Epidermal melanocyte (primary cell): ENCODE data around the gene SPATA9.
"Not testable (repeated sequence)": the region's sequence is repeated elsewhere in the genome, so short reads cannot be mapped to it uniquely, and the experiment has no call there.

Experiments
- DNase-seq: peaks from one replicate; pipeline ENCODE4 v3.0.0; 2011; ENCODE audit warnings: low spot score; ENCODE audit not compliant: insufficient read length

Gene SPATA9

GRCh38 chr5:95717439-95717838 lies 34.6 kb upstream of the SPATA9 start:
- DNase-seq = no peak

GRCh38 chr5:95715799-95716461 lies 33.1 kb upstream of the SPATA9 start:
- DNase-seq = no peak

- DNase-seq = no peak
Observed at GRCh38 chr5:95713960-95714710, 31.3 kb upstream of the SPATA9 start.

DNA sequence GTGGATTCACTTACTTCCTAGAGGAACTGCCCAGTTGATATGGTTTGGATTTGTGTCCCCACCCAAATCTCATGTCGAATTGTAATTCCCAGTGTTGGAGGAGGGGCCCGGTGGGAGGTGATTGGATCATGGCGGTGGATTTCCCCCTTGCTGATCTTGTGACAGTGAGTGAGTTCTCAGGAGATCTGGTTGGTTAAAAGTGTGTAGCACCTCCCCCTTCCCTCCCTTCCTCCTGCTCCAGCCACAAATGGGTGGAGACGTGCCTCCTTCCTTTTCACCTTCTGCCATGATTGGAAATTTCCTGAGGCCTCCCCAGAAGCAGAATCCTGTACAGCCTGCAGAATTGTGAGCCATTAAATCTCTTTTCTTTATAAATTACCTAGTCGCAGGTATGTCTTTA lies 30.5 kb upstream of the SPATA9 start:
- DNase-seq = not testable (repeated sequence)

DNA sequence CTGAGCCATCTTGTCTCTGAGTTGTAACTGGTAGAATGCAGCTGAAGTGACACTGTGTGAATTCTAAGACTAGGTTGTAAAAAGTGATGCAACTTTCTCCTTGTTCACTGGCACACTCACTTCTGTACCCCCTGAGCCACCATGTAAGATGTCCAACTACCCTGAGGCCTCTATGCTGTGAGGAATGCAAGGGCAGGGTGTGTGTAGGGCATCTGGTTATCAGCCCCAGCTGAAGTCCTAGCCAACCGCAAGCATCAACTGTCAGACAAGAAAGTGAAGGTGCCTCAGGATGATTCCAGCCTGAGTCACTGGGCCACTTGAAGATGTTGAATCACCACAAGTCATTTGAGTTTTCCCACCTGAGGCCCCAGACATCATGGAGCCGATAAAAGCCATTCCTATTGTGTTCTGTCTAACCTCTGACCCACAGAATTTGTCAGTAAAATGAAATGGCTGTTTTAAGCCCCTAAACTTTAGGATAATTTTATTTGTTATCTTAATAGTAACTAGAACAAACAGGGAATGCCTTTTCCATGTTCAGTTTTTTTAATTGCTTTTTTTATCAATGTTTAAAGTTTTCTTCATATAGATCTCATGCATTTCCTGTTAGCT lies 29.7 kb upstream of the SPATA9 start:
- DNase-seq = no peak

- no peak for DNase-seq
Observed at GRCh38 chr5:95711501-95712346, 28.9 kb upstream of the SPATA9 start.

DNA sequence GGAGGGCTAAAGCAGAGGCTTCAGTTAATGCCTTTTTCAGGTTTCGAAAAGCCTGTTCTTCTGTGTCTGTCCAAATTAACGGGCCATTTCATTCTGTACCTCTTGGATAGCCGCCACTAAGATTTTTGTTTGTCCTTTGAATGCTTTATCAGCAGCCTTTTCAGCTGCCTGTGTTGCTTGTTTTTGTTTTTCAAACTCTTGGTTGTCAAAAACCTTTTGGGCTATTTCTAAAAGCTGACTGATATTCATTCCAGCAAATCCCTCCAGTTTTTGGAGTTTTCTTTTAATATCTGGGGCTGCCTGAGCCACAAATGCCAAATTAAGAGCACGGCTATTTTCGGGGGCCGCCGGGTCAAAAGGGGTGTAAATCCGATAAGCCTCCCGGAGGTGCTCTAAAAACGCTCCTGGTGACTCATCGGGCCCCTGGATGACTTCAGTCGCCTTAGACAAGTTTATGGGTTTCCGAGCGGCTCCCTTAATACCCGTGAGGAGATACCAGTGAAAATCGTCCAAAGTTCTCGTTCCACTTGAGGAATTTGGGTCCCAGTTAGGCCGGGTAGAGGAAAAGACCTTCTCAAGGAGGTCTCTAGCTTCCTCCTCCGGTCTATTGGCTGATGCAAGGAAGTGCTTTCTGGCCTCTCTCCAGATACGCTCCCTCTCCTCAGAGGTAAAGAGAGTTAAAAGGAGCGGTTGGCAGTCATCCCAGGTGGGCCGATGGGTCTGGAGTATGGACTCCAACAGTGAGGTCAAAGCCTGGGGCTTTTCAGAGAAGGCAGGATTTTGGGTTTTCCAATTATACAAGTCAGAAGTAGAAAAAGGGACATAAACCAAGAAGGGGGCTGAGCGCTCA lies 28.1 kb upstream of the SPATA9 start:
- DNase-seq = not testable (repeated sequence)

DNA sequence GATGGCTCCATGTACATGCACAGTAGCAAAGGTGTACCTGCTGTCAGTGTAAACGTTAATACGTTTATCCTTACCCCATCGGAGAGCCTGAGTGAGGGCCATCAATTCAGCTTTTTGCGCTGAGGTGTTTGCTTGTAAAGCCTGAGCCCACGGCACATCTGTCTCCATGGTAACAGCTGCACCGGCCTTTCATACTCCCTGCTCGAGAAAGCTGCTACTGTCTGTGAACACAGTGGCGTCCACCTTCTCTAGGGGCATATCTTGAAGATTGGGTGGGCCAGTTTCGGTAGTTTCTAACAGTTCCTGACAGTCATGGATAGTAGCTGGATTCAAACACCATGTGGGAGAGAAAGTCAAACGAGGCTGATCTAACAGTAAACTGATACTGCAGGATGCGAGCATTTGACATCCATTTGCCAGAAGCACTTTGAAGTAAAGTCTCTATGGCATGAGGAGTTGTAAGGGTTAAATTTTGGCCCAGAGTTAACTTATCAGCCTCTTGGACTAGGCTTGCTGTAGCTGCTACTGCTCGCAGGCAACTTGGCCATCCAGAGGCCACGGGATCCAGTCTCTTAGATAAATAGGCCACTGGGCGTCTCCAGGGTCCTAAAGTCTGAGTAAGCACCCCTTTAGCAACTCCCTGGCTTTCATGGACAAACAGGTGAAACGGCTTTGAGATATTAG lies 27.3 kb upstream of the SPATA9 start:
- no peak for DNase-seq

DNA sequence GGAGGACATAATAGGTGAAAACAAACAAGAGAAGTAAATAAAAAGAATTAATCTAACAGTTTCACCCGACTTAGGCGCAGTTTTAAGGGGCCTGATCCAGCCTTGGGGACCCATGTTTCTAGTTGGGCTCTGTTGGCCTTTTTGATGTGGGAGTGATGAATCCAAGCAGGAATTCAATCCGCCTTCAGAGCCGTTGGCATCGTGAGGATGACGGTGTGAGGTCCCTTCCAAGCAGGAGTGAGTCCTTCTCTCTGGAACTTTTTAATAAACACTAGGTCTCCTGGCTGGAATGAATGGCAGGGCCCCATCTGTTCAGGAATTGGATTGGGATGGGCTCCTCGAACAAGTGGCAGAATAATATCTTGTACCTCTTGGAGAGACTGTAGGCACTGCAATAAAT lies 26.1 kb upstream of the SPATA9 start:
- no peak for DNase-seq

GRCh38 chr5:95707534-95708188 lies 24.9 kb upstream of the SPATA9 start:
- DNase-seq = not testable (repeated sequence)

- no peak for DNase-seq
Observed at GRCh38 chr5:95707055-95707454, 24.3 kb upstream of the SPATA9 start.

DNA sequence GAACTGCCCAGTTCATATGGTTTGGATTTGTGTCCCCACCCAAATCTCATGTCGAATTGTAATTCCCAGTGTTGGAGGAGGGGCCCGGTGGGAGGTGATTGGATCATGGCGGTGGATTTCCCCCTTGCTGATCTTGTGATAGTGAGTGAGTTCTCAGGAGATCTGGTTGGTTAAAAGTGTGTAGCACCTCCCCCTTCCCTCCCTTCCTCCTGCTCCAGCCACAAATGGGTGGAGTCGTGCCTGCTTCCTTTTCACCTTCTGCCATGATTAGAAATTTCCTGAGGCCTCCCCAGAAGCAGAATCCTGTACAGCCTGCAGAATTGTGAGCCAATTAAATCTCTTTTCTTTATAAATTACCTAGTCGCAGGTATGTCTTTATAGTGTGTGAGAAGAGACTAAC lies 23.4 kb upstream of the SPATA9 start:
- not testable (repeated sequence) for DNase-seq

DNA sequence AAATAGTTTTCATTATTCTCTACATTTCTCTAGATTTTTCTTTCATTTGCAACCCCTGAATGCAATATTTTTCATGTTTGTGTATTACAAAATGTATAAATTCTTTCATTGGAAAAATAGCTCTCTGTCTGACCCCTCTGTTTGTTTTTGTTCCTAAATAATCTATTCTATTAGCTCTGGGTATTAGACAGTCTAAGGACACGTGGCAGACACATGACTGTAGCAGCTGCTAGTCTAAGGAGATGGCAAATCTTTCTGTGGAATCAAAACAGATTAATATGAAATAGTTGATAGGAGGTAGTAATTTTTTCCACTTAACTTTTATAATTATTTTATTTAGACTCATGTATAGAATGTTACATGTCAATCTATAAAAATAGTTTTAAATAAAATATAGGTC lies 21.4 kb upstream of the SPATA9 start:
- no peak for DNase-seq

- DNase-seq = no peak
Observed at GRCh38 chr5:95701074-95701473, 18.3 kb upstream of the SPATA9 start.

GRCh38 chr5:95699337-95699736 lies 16.5 kb upstream of the SPATA9 start:
- DNase-seq = no peak

GRCh38 chr5:95697781-95698681 lies 15.2 kb upstream of the SPATA9 start:
- no peak for DNase-seq

- DNase-seq = no peak
Observed at GRCh38 chr5:95690333-95690732, 7.5 kb upstream of the SPATA9 start.

DNA sequence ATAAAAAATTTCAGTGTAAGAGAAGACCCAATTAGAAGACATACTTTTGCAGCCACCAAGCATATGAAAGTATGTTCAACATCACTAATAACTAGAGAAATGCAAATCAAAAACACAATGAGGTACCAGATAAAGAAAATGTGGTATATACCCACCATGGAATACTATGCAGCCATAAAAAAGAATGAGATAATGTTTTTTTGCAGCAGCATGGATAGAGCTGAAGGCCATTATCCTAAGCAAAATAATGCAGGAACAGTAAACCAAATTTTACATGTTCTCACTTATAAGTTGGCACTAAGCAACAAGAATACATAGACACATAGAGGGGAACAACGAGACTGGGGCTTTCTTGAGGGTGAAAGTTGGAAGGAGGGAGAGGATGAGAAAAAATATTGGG lies 6.9 kb upstream of the SPATA9 start:
- DNase-seq = no peak

DNA sequence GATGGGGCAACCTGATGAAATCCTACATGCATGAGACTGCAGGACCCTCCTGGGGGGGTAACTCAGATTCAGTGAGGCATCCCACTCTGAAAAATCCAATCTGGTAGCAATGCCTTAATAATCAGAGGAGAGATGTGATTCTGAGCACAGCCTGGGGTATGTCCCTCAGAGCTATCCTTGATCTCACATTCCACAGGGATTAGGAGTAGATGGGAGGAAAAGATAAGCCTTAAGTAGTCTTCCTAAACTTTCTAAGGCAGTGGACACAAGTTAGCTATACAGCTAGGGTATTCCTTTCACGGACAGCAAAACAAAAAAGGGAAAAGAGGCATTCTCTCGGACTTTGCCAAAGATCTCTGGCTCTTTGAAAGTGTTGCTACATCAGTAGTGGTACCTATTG lies 3.9 kb upstream of the SPATA9 start:
- no peak for DNase-seq
